GM18517 (cell line): ENCODE data around the gene CHMP6.

Experiments
- ATAC-seq: cut with Tn5 transposase; IDR thresholded peaks from one replicate; pipeline ENCODE4 v1.9.1; 2021; ENCODE audit warnings: mild to moderate bottlenecking, moderate library complexity; ENCODE audit not compliant: unreplicated experiment

CHMP6 gene

DNA sequence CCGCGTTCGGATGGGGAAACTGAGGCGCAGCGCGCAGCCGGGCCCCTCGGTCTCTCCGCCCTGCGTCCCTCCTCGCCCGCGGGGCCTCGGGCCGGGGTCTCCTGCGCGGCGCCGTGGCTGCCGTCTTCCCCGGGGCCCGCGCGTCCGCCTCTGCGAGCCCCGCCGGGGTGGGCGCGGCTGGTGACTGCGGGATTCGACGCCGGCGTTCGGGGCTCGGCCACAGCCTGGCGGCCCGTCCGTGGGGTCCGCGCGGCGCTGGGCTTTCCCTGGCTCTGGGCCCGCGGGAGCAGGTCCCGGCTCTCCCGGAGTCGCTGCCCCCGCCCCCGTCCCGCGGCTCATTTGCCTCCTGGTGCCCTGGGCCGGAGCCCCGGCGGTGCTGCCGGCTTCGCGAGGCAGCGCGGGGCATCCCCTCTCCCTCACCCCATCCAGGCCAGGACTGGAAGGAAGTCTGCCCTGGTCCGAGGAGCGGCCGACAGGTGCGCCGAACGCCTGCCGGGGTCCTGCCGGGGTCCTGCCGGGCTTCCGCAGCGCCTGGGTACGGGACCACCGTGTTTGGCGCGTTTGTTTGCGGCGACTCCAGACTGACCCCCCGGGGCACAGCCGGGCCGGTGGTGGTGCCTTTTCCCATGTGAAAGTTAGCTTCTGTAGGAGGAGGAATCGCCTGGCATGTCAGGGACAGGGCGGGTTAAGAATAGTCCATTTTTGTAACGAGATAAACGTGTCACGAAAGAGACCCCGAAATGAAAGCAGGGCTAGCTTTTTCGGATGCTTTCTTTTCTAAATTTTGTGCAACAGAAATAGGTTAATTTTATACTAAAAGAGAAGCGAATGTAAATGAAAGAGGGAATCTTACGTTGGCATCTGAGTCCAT is 671 bp downstream of the CHMP6 start:
- ATAC-seq: no peak

- ATAC-seq: no peak
Observed at GRCh38 chr17:80992948-80993624, 1.4 kb downstream of the CHMP6 start.

DNA sequence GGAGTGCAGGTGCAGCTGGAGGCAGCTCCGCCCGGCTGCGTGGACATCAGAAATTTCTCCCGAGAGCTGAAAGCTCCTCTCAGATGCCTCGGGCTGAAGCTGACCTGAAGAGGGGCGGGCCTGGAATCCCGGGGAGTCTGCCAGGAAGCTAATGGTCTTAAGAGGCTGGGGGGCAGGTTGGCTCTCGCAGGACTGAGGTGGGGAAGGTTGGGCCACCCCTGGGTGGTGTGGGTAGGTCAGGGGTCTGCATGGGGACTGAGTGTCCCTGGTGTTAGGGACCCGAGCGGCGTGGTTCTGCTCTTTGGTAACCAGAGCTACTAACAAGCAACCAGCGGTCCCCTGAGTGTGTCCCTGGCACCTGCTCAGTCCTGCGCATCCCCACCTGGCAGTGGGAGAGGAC is 3.5 kb downstream of the CHMP6 start:
- no peak for ATAC-seq

DNA sequence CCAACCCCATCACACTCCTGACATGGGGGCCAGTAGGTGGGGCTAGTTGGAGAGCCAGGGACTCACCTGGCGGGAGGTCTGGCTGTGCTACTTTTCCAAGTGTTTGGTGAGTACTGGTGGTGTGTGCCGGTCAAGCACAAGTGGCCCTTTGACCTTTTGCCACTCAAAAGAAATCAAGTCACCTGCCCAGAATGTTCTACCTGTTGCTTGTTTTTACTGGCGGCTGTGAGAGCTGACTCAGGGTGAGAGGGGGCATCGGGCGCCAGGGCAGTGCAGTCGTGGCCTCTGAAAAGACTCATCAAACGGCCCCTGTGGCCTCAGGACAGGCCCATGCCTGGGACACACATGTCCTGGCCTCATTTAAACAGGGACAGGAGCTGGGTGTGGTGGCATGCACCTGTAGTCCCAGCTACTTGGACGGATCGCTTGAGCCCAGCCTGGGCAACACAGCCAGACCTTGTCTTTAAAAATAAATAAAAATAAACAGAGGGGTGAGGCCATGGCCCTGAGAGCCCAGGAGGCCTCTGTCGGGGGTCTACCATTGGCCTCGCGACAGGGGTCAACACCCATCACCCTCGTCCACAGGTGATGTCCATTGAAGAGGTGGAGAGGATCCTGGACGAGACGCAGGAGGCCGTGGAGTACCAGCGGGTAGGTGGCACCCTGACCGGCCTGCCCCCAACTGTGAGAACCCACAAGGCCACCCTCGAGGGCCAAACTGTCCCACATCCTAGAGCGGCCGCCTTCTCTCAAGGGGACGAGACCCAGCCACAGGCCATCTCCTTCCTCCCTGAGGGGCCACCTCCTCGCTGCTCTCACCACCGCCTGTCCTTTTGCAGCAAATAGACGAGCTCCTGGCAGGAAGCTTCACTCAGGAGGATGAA is 5.0 kb downstream of the CHMP6 start:
- ATAC-seq: no peak

- no peak for ATAC-seq
Observed at GRCh38 chr17:80997424-80998117, 5.9 kb downstream of the CHMP6 start.

- ATAC-seq: no peak
Observed at GRCh38 chr17:80998118-80998747, 6.6 kb downstream of the CHMP6 start.

GRCh38 chr17:80998748-80999535 is 7.3 kb downstream of the CHMP6 start:
- ATAC-seq: no peak

DNA sequence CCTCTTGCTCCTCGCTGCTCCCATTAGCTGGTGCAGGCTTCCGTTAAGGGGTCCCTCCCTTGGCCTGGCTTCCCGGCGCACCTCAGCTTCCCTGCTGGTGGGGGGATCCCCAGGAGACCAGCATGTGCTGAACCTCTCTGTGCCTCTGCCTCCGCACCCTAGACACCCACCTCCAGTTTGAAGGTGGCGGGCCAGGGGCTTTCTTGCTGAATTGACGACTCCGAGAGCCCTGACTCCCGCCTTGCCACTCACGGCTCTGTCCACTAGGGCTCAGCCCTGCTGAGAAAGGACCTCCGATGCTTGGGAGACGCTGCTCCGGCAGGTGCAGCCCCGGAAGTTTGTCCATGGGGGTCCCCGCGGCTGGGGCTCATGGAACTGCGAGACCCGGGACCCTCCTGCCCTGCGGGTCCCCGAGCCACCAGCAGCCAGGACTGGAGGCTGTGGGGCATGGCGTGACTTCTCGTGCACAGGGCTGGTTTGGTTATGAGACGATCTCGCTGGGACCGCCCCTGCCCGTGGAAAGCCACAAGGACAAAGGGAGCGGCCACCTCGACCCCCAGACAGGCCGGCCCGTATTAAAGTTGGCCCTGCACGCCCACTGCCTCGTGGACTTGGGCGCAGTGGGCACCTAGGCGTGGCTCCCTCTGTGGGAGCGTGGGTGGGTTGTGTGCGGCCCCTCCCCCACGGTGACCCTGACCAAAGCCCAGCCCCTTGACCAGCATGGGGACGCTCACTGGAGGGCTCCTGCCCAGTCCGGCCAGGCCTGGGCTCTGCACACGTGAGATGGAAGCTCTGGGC is 8.1 kb downstream of the CHMP6 start:
- ATAC-seq: no peak

- no peak for ATAC-seq
Observed at GRCh38 chr17:81000334-81000630, 8.6 kb downstream of the CHMP6 start.

DNA sequence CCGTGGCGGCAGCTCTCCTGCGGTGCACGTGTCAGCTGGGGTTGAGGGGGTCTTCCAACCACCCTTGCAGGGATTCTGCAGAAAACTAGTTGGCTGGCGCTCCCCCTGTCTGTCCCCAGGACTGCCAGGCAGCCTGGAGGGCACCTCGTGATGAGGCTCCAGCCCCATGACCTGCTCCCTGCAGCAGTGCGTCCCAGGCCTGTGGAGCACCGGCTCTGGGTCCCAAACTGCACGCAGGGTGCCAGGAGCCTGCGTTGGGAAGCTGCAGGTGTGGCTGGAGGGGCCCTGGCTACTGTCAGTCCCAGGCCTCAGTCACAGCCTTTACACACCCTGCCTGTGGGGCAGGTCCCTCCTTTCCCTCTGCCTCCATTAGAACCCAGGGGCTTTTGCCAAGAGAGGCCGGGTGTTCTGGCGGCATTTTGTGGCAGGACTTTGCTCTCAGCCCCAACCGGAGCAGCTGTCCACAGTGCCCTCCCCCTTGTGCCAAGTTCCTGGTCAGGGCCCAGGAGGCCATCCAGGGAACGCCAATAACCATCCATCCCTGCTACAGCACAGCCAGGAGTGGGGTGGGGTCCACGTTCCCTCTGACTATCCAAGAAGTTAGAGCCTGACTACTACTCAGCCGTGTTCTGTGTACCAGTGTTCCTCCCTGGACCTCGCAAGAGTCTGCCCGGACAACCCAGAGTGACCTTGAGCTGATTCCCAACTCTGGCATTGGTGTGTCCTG is 9.2 kb downstream of the CHMP6 start:
- no peak for ATAC-seq

DNA sequence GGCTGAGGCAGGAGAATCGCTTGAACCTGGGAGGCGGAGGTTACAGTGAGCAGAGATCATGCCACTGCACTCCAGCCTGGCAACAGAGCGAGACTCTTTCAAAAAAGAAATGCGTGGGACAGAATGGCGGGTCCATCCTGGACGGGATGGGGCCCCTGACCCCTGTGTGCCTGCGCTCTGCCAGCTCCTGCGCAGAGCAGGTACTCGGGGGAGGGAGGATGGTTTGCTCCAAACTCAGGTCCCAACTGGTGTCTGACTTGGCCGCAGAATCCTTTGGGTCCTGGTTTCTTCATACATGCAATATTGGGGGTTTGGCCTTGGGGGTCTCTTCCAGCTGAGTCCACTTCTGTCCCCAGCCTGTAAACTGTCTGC is 10.4 kb downstream of the CHMP6 start:
- ATAC-seq: no peak

DNA sequence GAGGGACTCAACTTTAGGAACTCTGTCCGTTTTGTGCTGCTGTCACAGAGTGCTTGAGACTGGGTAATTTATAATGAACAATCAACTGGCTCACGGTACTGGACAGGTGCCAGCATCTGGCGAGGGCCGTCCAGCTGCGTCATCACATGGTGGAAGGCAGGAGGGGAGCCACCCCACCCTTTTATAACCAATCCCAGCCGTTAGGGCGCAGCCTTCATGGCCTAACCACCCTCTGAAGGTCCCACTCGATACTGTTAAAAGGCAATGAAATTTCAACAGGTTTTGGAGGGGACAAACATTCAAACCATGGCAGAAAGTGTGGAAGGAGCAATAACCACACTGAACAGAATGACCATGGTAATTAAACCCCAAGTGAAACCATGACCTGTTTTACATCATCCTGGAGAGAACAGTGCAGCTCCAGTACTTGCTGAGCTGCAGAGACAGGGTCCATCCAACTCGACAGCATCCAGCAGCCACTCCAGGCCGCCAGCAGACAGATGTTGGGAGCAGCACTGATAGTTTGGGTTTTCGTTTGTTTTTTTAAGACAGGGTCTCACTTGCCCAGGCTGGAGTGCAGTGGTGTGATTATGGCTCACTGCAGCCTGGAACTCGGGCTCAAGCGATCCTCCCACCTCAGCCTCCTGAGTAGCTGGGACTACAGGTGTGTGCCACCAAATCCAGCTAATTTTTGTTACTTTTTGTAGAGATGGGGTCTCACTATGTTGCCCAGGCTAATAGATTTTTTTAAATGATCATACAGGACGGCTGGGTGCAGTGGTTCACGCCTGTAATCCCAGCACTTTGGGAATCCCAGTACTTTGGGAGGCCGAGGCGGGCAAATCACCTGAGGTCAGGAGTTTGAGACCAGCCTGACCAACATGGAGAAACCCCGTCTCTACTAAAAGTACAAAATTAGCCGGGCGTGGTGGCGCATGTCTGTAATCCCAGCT is 11.0 kb downstream of the CHMP6 start:
- ATAC-seq: no peak

- ATAC-seq: no peak
Observed at GRCh38 chr17:81003711-81004475, 12.3 kb downstream of the CHMP6 start.

DNA sequence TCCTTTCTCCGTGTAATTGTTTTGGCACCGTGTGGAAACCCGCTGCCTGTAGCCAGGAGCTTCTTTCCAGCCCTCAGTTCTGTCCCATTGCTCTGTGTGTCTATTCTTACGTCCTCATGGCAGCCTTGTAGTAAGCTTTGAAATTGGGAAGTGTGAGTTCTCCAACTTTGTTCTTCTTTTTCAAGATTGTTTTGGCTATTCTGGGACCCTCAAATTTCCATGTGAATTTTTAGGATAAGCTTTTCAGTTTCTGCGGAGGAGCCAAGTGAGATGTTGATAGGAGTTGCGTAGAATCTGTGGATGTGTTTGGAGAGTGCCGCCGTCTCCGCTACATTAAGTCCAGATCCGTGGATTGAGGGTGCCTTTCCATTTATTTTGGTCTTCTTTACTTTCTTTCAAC is 15.2 kb downstream of the CHMP6 start:
- no peak for ATAC-seq

DNA sequence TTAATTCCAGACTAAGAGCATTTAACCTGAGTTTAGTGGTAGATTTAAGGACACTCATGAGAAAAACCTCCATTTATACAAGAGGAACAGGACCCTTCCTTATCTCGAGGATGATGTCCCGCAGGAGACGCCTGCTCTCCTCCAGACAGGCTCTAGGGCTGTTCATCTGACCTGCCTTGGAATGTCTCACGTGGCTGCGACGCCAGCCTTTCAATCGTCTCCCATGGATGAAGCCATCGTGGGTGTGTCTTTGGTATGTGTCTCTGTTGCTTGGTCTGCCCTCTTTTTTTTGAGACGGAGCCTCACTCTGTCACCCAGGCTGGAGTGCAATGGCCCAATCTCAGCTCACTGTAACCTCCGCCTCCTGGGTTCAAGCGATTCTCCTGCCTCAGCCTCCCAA is 16.5 kb downstream of the CHMP6 start:
- no peak for ATAC-seq

- no peak for ATAC-seq
Observed at GRCh38 chr17:81009136-81009535, 17.5 kb downstream of the CHMP6 start.
